Endodermal cell (in vitro differentiated cells): ENCODE data around the gene UNC5C. TPM values are rescaled to one million over a fixed set of nuclear protein-coding genes. Genes with fewer than 3 reads are reported as not detected.

Experiments used
- DNase-seq: peaks from one replicate; pipeline ENCODE4 v3.0.0-alpha.2; 2017
- H3K27ac ChIP-seq: 2 replicates; pipeline ENCODE4 v1.5.1; 2013; ENCODE audit warnings: mild to moderate bottlenecking, low read depth, low read length, moderate library complexity
- H3K27me3 ChIP-seq: 2 replicates; pipeline ENCODE4 v1.6.1; 2013; ENCODE audit warnings: mild to moderate bottlenecking, low read length, moderate library complexity; ENCODE audit not compliant: insufficient read depth, control insufficient read depth, poor library complexity, severe bottlenecking
- H3K36me3 ChIP-seq: 2 replicates; pipeline ENCODE4 v1.7.0; 2013; ENCODE audit warnings: mild to moderate bottlenecking, low read length, moderate library complexity; ENCODE audit not compliant: control insufficient read depth, insufficient read depth
- H3K4me1 ChIP-seq: one replicate; pipeline ENCODE4 v1.7.0; 2013; ENCODE audit warnings: low read length; ENCODE audit not compliant: control insufficient read depth, insufficient read depth
- H3K4me3 ChIP-seq: 2 replicates; pipeline ENCODE4 v1.5.1; 2013; ENCODE audit warnings: mild to moderate bottlenecking, low read length, moderate library complexity
- H3K9ac ChIP-seq: 2 replicates; pipeline ENCODE4 v1.6.1; 2013; ENCODE audit warnings: mild to moderate bottlenecking, low read length, moderate library complexity; ENCODE audit not compliant: poor library complexity, severe bottlenecking; ENCODE audit errors: extremely low read depth
- H3K9me3 ChIP-seq: 2 replicates; pipeline ENCODE4 v1.6.1; 2013; ENCODE audit warnings: mild to moderate bottlenecking, low read length, moderate library complexity; ENCODE audit not compliant: control insufficient read depth
- H3K27ac Mint-ChIP-seq: 2 replicates; pipeline ENCODE4 v1.8.0; 2020; ENCODE audit warnings: mixed read lengths
- H3K27me3 Mint-ChIP-seq: 2 replicates; pipeline ENCODE4 v1.8.0; 2021; ENCODE audit warnings: mild to moderate bottlenecking, mixed read lengths; ENCODE audit not compliant: insufficient read depth
- H3K36me3 Mint-ChIP-seq: 2 replicates; pipeline ENCODE4 v1.8.0; 2020; ENCODE audit warnings: low read depth, mixed read lengths
- H3K4me1 Mint-ChIP-seq: 2 replicates; pipeline ENCODE4 v1.8.0; 2020; ENCODE audit warnings: mixed read lengths
- H3K4me3 Mint-ChIP-seq: 2 replicates; pipeline ENCODE4 v1.8.0; 2020; ENCODE audit warnings: mild to moderate bottlenecking, moderate library complexity, mixed read lengths
- H3K9me3 Mint-ChIP-seq: 2 replicates; pipeline ENCODE4 v1.8.0; 2020; ENCODE audit warnings: mild to moderate bottlenecking, mixed read lengths
- WGBS, 2 experiments: methylation state at CpG; one replicate each; pipeline versions ENCODE4 v1.1.5 to v1.1.7; 2013; ENCODE audit warnings: missing lambda C conversion rate in 2 of 2, mixed read lengths in 1 of 2; ENCODE audit not compliant: insufficient coverage in 1 of 2, insufficient read length in 1 of 2; 5-methylcytosine and 5-hydroxymethylcytosine counted together
- total RNA-seq, 2 donors: library from RNA; stranded (reverse); fragmentation: NEBNext Ultra II Directional in 1 of 2; extraction: Animal tissue kit (Norgen Biotek cat#: 25700) in 1 of 2; gene quantifications; 2 replicates in 1 of 2; 3 replicates in 1 of 2; pipeline ENCODE4 v1.2.1, GENCODE V29; 2021
- TF ChIP-seq, protein P1 (sequence below): fragments of 200-600 bp; sonication (generic); conservative IDR thresholded peaks from 2 replicates; pipeline ENCODE4 v1.5.0; 2021; ENCODE audit warnings: antibody characterized with exemption, mild to moderate bottlenecking

UNC5C gene
- total RNA-seq, 2 donors from 2014 or later = 2.0 to 7.2 TPM

DNA sequence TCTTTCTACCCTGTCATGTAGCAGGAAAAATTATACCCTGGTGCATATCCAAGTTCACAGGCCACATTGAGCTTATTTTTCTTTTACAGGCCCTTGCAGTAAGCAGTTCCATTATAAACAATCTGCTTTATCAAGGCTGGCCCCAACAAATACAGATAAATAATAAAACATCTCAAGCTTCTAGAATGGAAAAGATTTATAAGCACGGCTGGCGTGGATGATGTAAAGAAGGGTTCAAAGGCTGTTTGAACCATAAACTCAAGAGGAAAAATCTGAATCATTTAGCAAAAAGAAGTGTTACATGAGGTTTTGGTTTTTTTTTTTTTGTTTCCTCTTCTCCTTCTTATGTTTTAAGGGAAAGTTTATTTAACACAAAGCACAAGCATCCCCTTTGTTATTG lies 109.7 kb downstream of the UNC5C start:
- no peak overlapping the region for H3K27ac ChIP-seq
- H3K27me3 ChIP-seq = no peaks in the 10 kb centered on the region
- H3K36me3 ChIP-seq = no peaks in the 10 kb centered on the region
- no peaks in the 10 kb centered on the region for H3K9me3 ChIP-seq
- H3K27ac Mint-ChIP-seq = no peak overlapping the region
- no peaks in the 10 kb centered on the region for H3K9me3 Mint-ChIP-seq
- H3K9ac ChIP-seq = no peak overlapping the region
- H3K4me1 ChIP-seq = peaks cover 6% of the 10 kb centered on the region
- 100% methylated on average over 2 of the region's 2 CpGs for WGBS, 2 experiments
- no peak overlapping the region for H3K4me3 Mint-ChIP-seq
- no peaks in the 10 kb centered on the region for H3K27me3 Mint-ChIP-seq
- H3K36me3 Mint-ChIP-seq = no peaks in the 10 kb centered on the region
- TF ChIP-seq, protein P1, sequence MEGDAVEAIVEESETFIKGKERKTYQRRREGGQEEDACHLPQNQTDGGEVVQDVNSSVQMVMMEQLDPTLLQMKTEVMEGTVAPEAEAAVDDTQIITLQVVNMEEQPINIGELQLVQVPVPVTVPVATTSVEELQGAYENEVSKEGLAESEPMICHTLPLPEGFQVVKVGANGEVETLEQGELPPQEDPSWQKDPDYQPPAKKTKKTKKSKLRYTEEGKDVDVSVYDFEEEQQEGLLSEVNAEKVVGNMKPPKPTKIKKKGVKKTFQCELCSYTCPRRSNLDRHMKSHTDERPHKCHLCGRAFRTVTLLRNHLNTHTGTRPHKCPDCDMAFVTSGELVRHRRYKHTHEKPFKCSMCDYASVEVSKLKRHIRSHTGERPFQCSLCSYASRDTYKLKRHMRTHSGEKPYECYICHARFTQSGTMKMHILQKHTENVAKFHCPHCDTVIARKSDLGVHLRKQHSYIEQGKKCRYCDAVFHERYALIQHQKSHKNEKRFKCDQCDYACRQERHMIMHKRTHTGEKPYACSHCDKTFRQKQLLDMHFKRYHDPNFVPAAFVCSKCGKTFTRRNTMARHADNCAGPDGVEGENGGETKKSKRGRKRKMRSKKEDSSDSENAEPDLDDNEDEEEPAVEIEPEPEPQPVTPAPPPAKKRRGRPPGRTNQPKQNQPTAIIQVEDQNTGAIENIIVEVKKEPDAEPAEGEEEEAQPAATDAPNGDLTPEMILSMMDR = no peak
- peaks cover 36% of the 10 kb centered on the region for H3K4me1 Mint-ChIP-seq
- DNase-seq = no peak
- H3K4me3 ChIP-seq = no peak overlapping the region

DNA sequence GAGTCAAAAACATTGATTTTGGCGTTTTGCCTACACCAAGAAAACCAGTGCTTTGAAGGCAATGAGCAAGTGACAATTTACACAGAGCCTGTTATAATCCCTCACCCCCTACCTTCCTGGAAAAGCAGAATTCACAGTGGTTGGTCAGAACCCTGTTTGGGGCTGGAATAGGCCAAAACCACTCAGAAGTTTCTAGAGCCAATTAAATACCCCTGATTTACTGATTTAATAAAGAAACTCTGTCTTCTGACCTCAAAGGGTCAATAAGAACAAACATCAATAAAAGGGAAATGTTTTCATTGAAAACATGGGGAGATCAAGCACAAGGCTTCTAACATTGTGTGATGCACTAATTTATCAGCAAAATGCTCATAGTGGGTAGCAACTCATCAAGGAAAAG lies 116.3 kb downstream of the UNC5C start:
- Mint-ChIP-seq H3K4me1 (peaks cover 28% of the 10 kb centered on the region), H3K36me3 (no peaks in the 10 kb centered on the region), H3K9me3 (no peaks in the 10 kb centered on the region), H3K4me3 (no peak overlapping the region), H3K27me3 (peaks cover 2% of the 10 kb centered on the region), H3K27ac (no peak overlapping the region)
- H3K9ac ChIP-seq = no peak overlapping the region
- no peaks in the 10 kb centered on the region for H3K9me3 ChIP-seq
- H3K27ac ChIP-seq = no peak overlapping the region
- TF ChIP-seq, protein P1 = no peak
- H3K27me3 ChIP-seq = no peaks in the 10 kb centered on the region
- no peaks in the 10 kb centered on the region for H3K36me3 ChIP-seq
- H3K4me3 ChIP-seq = no peak overlapping the region
- DNase-seq = no peak
- peaks cover 2% of the 10 kb centered on the region for H3K4me1 ChIP-seq
- WGBS, 2 experiments = 60 to 85% methylated on average over 1 of the region's 1 CpG

DNA sequence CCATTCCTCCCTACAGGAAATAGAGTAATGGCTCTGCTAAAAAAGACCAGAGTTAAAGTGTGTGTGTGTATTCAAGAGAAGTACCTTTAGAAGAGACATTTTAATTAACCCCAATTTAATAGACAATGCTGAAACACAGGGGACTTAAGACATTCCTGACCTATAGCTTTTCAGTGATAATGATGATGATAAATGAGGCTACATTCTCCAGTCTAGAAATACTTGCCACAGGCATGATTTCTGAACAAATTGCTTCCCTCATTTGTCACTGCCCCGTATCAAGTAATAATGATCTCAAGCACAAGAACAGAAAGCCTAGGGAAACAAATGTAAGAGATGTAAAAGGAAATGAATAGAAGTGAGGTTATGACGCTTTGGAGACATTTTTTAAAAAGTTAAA lies 117.1 kb downstream of the UNC5C start:
- TF ChIP-seq, protein P1 = no peak
- no peak overlapping the region for H3K4me3 Mint-ChIP-seq
- no peak overlapping the region for H3K27ac Mint-ChIP-seq
- H3K27me3 Mint-ChIP-seq = peaks cover 2% of the 10 kb centered on the region
- peaks cover 2% of the 10 kb centered on the region for H3K4me1 ChIP-seq
- H3K36me3 Mint-ChIP-seq = no peaks in the 10 kb centered on the region
- no peak for DNase-seq
- WGBS, 2 experiments = 89 to 94% methylated on average over 1 to 2 of the region's 2 CpGs
- no peaks in the 10 kb centered on the region for H3K27me3 ChIP-seq
- no peaks in the 10 kb centered on the region for H3K9me3 Mint-ChIP-seq
- no peak overlapping the region for H3K27ac ChIP-seq
- no peak overlapping the region for H3K9ac ChIP-seq
- no peak overlapping the region for H3K4me3 ChIP-seq
- H3K36me3 ChIP-seq = no peaks in the 10 kb centered on the region
- H3K9me3 ChIP-seq = no peaks in the 10 kb centered on the region
- H3K4me1 Mint-ChIP-seq = peaks cover 28% of the 10 kb centered on the region
